MCF 10A (cell line): Measurements from ENCODE around the gene LGI1. TPM values are rescaled to one million over a fixed set of nuclear protein-coding genes. Genes with fewer than 3 reads are reported as not detected.

Experiments used
- BruUV-seq: library from RNA; stranded (reverse); fragments of 400-500 nt; replicated peaks from 2 replicates; lab custom pipeline; 2021; lab: Mats Ljungman, UMichigan
- CTCF ChIA-PET: fragments of 300-600 bp; sonication (Branson Sonifier 250); formaldehyde crosslinking; extraction: SDS; loops from one replicate; lab custom pipeline; 2021; ENCODE audit warnings: antibody characterized with exemption, inconsistent platforms; lab: Yijun Ruan, JAX
- POLR2A ChIA-PET: fragments of 300-600, 350-650 bp; sonication (Branson Sonifier 250); formaldehyde crosslinking; extraction: SDS; loops from one replicate; lab custom pipeline; 2020; ENCODE audit warnings: antibody characterized with exemption, inconsistent platforms; lab: Yijun Ruan, JAX
- DNase-seq: peaks from one replicate; pipeline ENCODE4 v3.0.0-alpha.2; 2018; ENCODE audit not compliant: unreplicated experiment
- H3K27ac Mint-ChIP-seq: one replicate; pipeline ENCODE4 v1.8.0; 2022; ENCODE audit warnings: mild to moderate bottlenecking, low read depth, mixed read lengths; ENCODE audit not compliant: unreplicated experiment
- H3K27me3 Mint-ChIP-seq: one replicate; pipeline ENCODE4 v1.8.0; 2022; ENCODE audit warnings: mixed read lengths; ENCODE audit not compliant: insufficient read depth, unreplicated experiment
- H3K36me3 Mint-ChIP-seq: one replicate; pipeline ENCODE4 v1.8.0; 2022; ENCODE audit warnings: mild to moderate bottlenecking, moderate library complexity, mixed read lengths; ENCODE audit not compliant: insufficient read depth, unreplicated experiment
- H3K4me1 Mint-ChIP-seq: one replicate; pipeline ENCODE4 v1.8.0; 2022; ENCODE audit warnings: mixed read lengths; ENCODE audit not compliant: insufficient read depth, unreplicated experiment
- H3K4me3 Mint-ChIP-seq: one replicate; pipeline ENCODE4 v1.8.0; 2022; ENCODE audit warnings: mild to moderate bottlenecking, moderate library complexity, mixed read lengths; ENCODE audit not compliant: unreplicated experiment
- H3K9me3 Mint-ChIP-seq: one replicate; pipeline ENCODE4 v1.8.0; 2022; ENCODE audit warnings: mixed read lengths; ENCODE audit not compliant: unreplicated experiment
- CTCF ChIP-seq: fragments of 200-600 bp; IDR thresholded peaks from one replicate; pipeline ENCODE4 v1.8.0; 2022; ENCODE audit warnings: antibody characterized with exemption, mild to moderate bottlenecking; ENCODE audit not compliant: unreplicated experiment
- intact Hi-C: fragments of 100-400 bp; cut with micrococcal nuclease; formaldehyde crosslinking; loops from 2 replicates; pipeline ENCODE4 v1.14.1; 2022
- total RNA-seq: library from RNA; stranded (reverse); gene quantifications from 2 replicates; pipeline ENCODE4 v1.2.3, GENCODE V29; 2022

LGI1 gene
- total RNA-seq, 1 experiment from 2014 or later: not detected

DNA sequence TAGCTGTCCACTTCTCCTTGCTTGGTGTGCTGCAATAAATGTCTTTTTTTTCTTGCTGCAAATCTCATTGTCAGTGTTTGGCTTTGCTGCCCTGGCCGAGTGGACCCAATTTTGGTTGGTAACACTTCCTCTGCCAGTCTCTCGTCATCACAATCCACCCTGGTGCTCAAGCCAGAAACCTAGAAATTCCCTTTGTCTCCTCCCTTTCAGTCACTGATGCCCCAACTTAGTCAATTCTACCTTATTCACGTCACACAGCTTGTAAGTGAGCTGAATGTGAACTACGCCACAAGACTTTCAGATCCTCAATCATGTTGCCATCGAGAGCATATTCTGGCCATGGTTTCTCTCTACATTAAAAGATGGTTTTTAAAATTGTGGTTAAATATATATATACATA lies 42.4 kb upstream of the LGI1 start:
- DNase-seq: no peak
- no peaks in the 10 kb centered on the region for H3K36me3 Mint-ChIP-seq
- no peaks in the 10 kb centered on the region for H3K4me1 Mint-ChIP-seq
- ChIA-PET POLR2A (no interaction called here), CTCF (interaction anchor here (0.8 kb wide), 1 partner anchor 100 kb away, joined by 3 read pairs; no protein-coding TSS in a partner anchor)
- no peak for TF ChIP-seq CTCF
- no peak overlapping the region for H3K27ac Mint-ChIP-seq
- intact Hi-C loops: no loop called here
- H3K4me3 Mint-ChIP-seq: no peak overlapping the region
- no peaks in the 10 kb centered on the region for H3K27me3 Mint-ChIP-seq
- H3K9me3 Mint-ChIP-seq: no peaks in the 10 kb centered on the region
- BruUV-seq: no TSS peak

GRCh38 chr10:93716766-93717165 lies 41.0 kb upstream of the LGI1 start:
- CTCF ChIA-PET: no interaction called here
- Mint-ChIP-seq H3K9me3 (no peaks in the 10 kb centered on the region), H3K27ac (no peak overlapping the region), H3K4me1 (peaks cover 5% of the 10 kb centered on the region), H3K27me3 (no peaks in the 10 kb centered on the region), H3K4me3 (no peak overlapping the region), H3K36me3 (no peaks in the 10 kb centered on the region)
- no peak for DNase-seq
- POLR2A ChIA-PET: no interaction called here
- no peak for TF ChIP-seq CTCF
- BruUV-seq: no TSS peak
- intact Hi-C loops: no loop called here

- H3K4me3 Mint-ChIP-seq: no peak overlapping the region
- no peak overlapping the region for H3K27ac Mint-ChIP-seq
- no peak for DNase-seq
- intact Hi-C loops: no loop called here
- BruUV-seq: no TSS peak
- peaks cover 5% of the 10 kb centered on the region for H3K4me1 Mint-ChIP-seq
- H3K27me3 Mint-ChIP-seq: no peaks in the 10 kb centered on the region
- CTCF ChIA-PET: no interaction called here
- TF ChIP-seq CTCF: no peak
- POLR2A ChIA-PET: interaction anchor here (1.1 to 1.6 kb wide), 2 partner anchors 17 to 27 kb away, joined by 3 to 5 read pairs; partner anchors contain the start of gene FRA10AC1
- no peaks in the 10 kb centered on the region for H3K9me3 Mint-ChIP-seq
- H3K36me3 Mint-ChIP-seq: no peaks in the 10 kb centered on the region
Observed at GRCh38 chr10:93718937-93719725, 38.6 kb upstream of the LGI1 start.

DNA sequence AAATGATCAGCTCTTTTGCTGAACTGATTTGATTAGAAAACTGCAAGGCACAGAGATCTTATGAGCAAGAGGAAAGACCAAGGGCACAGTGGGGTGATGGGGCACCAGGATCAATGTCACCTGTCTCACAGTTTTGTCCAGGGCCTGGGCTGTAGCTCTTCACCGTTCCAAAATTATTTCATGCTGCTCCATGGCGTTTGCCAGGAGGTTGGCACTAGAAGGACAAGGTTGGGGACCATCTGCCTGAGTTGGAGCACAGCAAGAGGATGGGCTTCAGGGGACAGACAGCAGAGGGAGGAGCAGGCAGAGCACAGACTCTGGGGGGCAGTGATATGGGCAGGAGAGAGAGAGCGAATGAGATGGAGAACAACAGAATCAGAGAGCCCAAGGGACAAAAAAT lies 37.8 kb upstream of the LGI1 start:
- H3K4me3 Mint-ChIP-seq: no peak overlapping the region
- peaks cover 7% of the 10 kb centered on the region for H3K27me3 Mint-ChIP-seq
- CTCF ChIA-PET: interaction anchor here (1.1 kb wide), 1 partner anchor 16 kb away, joined by 3 read pairs; no protein-coding TSS in a partner anchor
- no peak overlapping the region for H3K27ac Mint-ChIP-seq
- no TSS peak for BruUV-seq
- POLR2A ChIA-PET: interaction anchor here (0.7 to 1.6 kb wide), 2 partner anchors 17 to 49 kb away, joined by 3 to 5 read pairs; partner anchors contain the start of gene FRA10AC1
- no peak for TF ChIP-seq CTCF
- intact Hi-C loops: no loop called here
- H3K36me3 Mint-ChIP-seq: no peaks in the 10 kb centered on the region
- DNase-seq: no peak
- H3K9me3 Mint-ChIP-seq: no peaks in the 10 kb centered on the region
- H3K4me1 Mint-ChIP-seq: peaks cover 5% of the 10 kb centered on the region
